AG08396 (cell line): ENCODE results near the gene SELENOI.

Experiments
- DNase-seq: peaks from one replicate; pipeline ENCODE4 v3.0.0; 2012; ENCODE audit warnings: low spot score, mixed read lengths

Gene SELENOI

DNA sequence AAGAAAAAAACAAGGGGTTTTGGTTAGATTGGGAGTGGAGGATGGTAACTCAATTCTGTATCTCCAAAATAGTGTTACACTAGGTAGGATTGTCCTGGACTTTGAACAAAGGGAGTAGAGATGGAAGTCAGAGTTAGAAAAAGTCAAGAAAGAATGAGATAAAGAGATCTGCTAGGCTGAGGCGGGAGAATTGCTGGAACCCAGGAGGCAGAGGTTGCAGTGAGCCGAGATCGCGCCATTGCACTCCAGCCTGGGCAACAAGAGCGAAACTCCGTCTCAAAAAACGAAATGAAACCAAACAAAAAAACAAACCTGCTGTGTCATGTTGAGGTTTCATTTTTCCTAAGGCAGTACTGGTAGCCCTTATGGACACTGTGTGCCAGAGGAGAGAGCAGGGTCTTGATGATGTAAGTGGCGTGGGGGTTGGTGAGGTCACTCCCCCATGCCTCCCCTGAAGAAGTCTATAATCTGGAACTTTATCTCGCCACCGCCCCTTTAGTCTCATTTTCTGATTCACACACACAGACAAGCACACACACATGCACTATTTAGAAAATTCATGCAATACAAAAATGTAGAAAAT lies 66.2 kb downstream of the SELENOI start:
- no peak for DNase-seq

- DNase-seq: no peak
These were observed 68.4 kb downstream of the SELENOI start for GRCh38 chr2:26414311-26414710.

GRCh38 chr2:26421961-26422360 lies 76.0 kb downstream of the SELENOI start:
- DNase-seq: no peak

- no peak for DNase-seq
These were observed 77.1 kb downstream of the SELENOI start for GRCh38 chr2:26422947-26423629.

GRCh38 chr2:26423750-26424149 lies 77.8 kb downstream of the SELENOI start:
- DNase-seq: no peak

DNA sequence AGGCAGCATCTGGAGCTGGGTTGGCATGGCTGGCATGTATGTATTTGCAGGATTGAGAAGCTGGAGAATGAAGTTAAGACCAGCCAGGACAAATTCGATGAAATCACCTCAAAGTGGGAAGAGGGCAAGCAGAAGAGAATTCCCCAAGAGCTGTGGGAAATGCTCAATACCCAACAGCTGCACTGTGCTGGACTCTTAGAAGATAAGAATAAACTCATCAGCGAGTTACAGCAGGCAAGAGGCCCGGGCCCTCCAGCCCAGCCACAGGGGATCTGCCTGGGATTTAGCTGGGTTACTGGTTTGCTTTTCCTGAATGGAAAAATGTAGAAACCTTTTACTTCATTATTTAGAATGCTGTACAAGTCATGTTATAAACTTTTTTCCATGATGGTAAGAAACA lies 78.3 kb downstream of the SELENOI start:
- DNase-seq: no peak

DNA sequence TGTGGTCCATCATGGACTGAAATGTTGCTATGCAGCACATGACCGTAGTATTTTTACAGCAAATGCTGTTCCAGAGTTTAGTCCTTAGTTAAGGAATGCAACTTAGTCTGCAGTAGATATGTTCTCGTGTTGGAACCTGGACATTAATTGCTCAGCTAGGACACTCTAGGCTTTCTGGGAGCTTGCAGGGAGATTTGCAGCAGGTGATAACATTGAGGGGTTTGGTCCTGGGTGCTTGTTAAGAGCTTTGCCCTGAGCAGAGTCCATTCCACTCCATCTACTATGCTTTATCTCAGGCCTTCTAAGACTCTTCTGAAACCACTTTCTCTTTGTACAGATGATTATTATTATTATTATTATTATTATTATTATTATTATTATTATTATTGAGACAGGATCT lies 82.9 kb downstream of the SELENOI start:
- no peak for DNase-seq

DNA sequence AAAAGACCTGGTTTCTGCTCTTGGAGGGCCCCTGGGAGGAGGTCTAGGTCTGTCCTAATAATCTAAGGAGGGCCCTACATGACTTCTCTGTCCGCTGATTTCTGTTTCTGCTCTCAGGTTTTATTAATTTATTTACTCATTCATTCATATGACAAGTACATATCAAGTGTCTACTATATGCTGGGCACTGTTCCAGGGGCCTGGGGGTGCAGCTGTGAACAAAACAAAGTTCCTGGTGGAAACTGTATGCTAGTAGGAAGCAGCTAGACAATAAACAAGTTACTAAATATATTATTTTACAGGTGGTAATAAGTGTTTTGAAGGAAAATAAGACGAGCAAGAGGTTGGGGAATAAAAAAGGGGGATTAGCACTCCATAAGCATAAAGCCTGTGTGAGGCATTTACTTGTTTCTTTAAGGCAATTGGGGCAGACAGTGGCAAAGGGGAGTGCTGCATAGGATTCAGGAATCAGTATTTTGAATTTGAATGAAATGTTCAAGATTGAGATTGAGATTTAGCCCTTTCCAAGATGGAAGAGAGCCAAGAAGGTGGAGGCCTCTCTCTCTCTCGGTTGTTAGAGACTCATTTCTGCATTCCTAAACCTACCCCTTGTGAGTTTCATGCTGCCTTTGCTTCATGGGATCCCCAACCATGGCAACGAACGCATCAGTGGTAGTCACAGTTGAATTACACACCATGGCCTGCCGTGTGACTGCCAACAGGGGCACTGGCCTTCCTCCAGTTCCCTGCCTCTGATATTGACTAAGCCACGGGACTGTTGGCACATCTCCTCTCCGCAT lies 84.0 kb downstream of the SELENOI start:
- no peak for DNase-seq

GRCh38 chr2:26430826-26431225 lies 84.9 kb downstream of the SELENOI start:
- DNase-seq: no peak

DNA sequence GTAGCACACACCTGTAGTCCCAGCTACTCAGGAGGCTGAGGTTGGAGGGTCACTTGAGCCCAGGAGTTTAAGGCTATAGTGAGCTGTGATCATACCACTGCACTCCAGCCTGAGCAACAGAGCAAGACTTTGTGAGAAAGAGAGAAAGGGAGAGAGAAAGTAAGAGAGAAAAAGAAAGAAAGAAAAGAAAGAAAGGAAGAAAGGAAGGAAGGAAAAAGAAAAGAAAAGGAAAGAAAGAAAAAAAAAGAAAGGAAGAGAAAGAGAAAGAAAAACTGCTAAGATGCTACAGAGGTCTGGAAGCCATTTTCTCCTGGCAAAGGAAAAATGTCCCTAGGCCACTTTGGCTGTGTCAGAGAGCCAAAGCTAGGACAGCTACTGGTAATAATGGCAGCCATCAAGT lies 86.4 kb downstream of the SELENOI start:
- no peak for DNase-seq

GRCh38 chr2:26432859-26433258 lies 86.9 kb downstream of the SELENOI start:
- no peak for DNase-seq

- DNase-seq: no peak
These were observed 89.2 kb downstream of the SELENOI start for GRCh38 chr2:26435106-26435505.

DNA sequence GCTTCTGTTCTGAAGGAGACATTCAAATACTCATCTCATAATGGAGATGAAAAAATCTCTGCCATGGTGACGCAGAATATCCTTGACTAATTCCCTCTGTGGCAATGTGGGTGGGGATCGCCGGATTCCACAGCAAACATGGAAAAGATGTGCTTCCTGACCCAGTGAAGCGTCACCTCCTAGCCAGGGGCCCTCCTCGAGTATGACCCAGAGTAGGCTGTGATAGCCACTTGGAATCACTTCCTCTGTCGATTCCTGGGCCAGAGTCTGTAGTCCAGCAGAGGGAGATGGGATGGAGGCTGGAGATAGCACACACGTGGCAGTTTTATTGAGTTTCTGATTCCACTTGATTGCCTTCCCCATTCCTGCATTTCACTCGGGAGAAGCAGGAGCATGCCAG lies 92.6 kb downstream of the SELENOI start:
- no peak for DNase-seq

DNA sequence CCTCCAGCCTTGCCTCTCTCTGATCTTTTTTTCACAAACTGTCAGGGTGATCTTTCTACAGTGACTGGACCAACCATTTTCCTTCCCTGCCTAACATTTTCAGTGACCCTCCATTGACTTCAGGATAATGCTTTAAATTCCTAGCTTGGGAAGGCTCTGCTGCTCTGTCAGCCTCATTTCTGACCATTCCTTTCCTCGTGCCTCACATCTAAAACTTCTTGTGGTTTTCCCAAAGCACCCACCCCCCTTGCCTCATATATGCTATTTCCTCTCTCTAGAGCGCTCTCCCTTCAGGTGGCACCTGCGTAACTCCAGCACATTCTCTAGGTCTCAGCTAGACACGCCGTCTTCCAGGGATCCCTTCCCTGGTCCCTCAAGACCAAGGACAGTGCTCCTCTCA lies 93.0 kb downstream of the SELENOI start:
- no peak for DNase-seq

- no peak for DNase-seq
These were observed 96.4 kb downstream of the SELENOI start for GRCh38 chr2:26442301-26442700.

- DNase-seq: no peak
These were observed 96.8 kb downstream of the SELENOI start for GRCh38 chr2:26442707-26443106.

GRCh38 chr2:26444236-26444635 lies 98.3 kb downstream of the SELENOI start:
- no peak for DNase-seq
